HG03571 (cell line): ENCODE measurements around the gene KIR3DL1.
"Not testable (repeated sequence)": the region's sequence is repeated elsewhere in the genome, so short reads cannot be mapped to it uniquely, and the experiment has no call there.

ENCODE experiments used
- ATAC-seq: cut with Tn5 transposase; IDR thresholded peaks from one replicate; pipeline ENCODE4 v1.9.1; 2021; ENCODE audit not compliant: unreplicated experiment

Gene KIR3DL1

GRCh38 chr19:54816251-54816650 lies at the start of gene KIR3DL1:
TSS of gene KIR3DL1 (plus strand) at chr19:54816468.
- not testable (repeated sequence) for ATAC-seq

GRCh38 chr19:54769646-54770045 lies 46.6 kb upstream of the KIR3DL1 start, which contains the start of gene KIR2DL1:
TSS of gene KIR2DL1 (plus strand) at chr19:54769793. CDS start at chr19:54769851, 58 bp downstream.
- not testable (repeated sequence) for ATAC-seq

GRCh38 chr19:54770511-54770910 lies 45.8 kb upstream of the KIR3DL1 start:
- not testable (repeated sequence) for ATAC-seq

GRCh38 chr19:54771018-54771960 lies 45.0 kb upstream of the KIR3DL1 start:
- not testable (repeated sequence) for ATAC-seq

- ATAC-seq = not testable (repeated sequence)
Measured at GRCh38 chr19:54772666-54773065, 43.6 kb upstream of the KIR3DL1 start.

GRCh38 chr19:54775095-54775815 lies 41.0 kb upstream of the KIR3DL1 start:
- not testable (repeated sequence) for ATAC-seq

- not testable (repeated sequence) for ATAC-seq
Measured at GRCh38 chr19:54775830-54776229, 40.4 kb upstream of the KIR3DL1 start.

- ATAC-seq = not testable (repeated sequence)
Measured at GRCh38 chr19:54777851-54778250, 38.4 kb upstream of the KIR3DL1 start.

GRCh38 chr19:54778896-54779295 lies 37.4 kb upstream of the KIR3DL1 start:
- ATAC-seq = not testable (repeated sequence)

GRCh38 chr19:54782916-54783315 lies 33.4 kb upstream of the KIR3DL1 start:
- not testable (repeated sequence) for ATAC-seq

- ATAC-seq = not testable (repeated sequence)
Measured at GRCh38 chr19:54786091-54786723, 30.1 kb upstream of the KIR3DL1 start.

- ATAC-seq = not testable (repeated sequence)
Measured at GRCh38 chr19:54788154-54788553, 28.1 kb upstream of the KIR3DL1 start.

GRCh38 chr19:54790711-54791110 lies 25.6 kb upstream of the KIR3DL1 start:
- ATAC-seq = no peak

- ATAC-seq = no peak
Measured at GRCh38 chr19:54791476-54791875, 24.8 kb upstream of the KIR3DL1 start.

- ATAC-seq = no peak
Measured at GRCh38 chr19:54792814-54793213, 23.5 kb upstream of the KIR3DL1 start.

GRCh38 chr19:54795758-54796157 lies 20.5 kb upstream of the KIR3DL1 start:
- ATAC-seq = no peak

GRCh38 chr19:54803410-54803809 lies 12.9 kb upstream of the KIR3DL1 start, which contains the start of gene KIR2DL4:
TSS of gene KIR2DL4 (plus strand) at chr19:54803610. CDS start at chr19:54803652, 42 bp downstream.
- ATAC-seq = no peak

- no peak for ATAC-seq
Measured at GRCh38 chr19:54804101-54804500, 12.2 kb upstream of the KIR3DL1 start.

- ATAC-seq = no peak
Measured at GRCh38 chr19:54804571-54804970, 11.7 kb upstream of the KIR3DL1 start.

- no peak for ATAC-seq
Measured at GRCh38 chr19:54805665-54806515, 10.4 kb upstream of the KIR3DL1 start.
